ENCODE measurements around the gene MEN1.

GRCh38 chr11:64810891-64811272, 531 bp upstream of the MEN1 start:
- TF ChIP-seq POLR2A (IDR thresholded peaks at IDR 0.05) (no peak), CTCF (IDR thresholded peaks at IDR 0.05 in 8 of 11, conservative IDR thresholded peaks at IDR 0.05 in 3 of 11) (no peak)

All from spleen (tissue), 7 donors.